SH-SY5Y (cell line): Measurements from ENCODE around the gene TRMT2A.

Experiments used
- GATA2 ChIP-seq: IDR thresholded peaks from 2 replicates; pipeline ENCODE4 v1.6.1; 2011; ENCODE audit warnings: mild to moderate bottlenecking, low read depth, low read length
- GATA3 ChIP-seq: IDR thresholded peaks from 2 replicates; pipeline ENCODE4 v1.6.1; 2011; ENCODE audit warnings: low read depth, mild to moderate bottlenecking, low read length, moderate library complexity

TRMT2A gene

DNA sequence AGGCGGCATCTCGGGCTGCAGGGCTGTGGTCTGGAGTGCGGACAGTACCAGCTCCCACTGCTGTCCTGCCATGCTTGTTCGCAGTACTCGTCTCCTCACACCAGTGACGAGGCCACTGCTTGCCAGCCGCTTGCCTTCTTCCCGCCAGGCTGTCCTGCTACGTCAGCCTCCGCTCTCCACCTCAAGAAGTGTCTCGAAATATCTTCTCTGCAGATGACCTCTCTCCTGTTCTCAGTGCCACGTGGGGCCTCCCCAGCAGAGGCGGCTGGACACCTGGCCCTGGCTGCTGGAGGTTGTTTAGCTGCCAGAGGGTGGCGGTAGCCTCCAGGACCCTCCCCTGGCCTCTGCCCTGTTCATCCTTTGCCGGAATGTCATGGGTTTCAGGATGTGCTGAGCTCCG is 36.9 kb upstream of the TRMT2A start:
- no peak for TF ChIP-seq GATA2
- TF ChIP-seq GATA3: no peak

DNA sequence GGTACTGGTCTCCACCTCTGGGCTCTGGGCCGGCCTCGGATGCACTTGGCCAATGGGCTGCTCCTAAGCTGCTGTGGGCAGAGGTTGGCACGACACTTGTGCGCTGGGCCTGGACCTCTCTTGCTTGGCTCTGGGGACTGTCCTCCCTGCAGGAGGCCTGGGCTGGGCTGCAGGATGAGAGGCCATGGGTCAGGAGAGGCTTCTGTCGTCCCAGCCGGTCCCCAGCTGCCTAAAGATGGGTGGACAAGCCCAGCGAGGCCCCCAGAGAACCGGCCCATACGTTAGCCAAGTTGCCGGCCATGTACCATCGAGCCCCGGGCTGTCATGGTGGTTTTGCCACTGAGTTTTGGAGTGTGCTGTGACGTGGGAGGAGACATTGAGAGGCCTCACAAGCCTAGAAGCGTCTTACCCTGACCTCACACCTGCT is 35.5 kb upstream of the TRMT2A start:
- no peak for TF ChIP-seq GATA3
- TF ChIP-seq GATA2: no peak

DNA sequence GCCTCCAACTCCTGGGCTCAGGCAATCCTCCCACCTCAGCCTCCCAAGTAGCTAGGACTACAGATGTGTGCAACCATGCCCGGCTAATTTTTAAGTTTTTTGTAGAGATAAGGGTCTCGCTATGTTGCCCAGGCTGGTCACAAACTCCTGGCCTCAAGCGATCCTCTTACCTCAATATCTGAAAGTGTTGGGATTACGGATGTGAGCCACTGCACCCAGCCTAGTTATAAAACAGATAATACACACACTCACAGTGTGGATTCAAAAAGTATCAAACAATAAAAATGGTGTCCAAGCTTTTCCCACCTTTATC is 34.2 kb upstream of the TRMT2A start:
- TF ChIP-seq GATA2 (no peak), GATA3 (no peak)

DNA sequence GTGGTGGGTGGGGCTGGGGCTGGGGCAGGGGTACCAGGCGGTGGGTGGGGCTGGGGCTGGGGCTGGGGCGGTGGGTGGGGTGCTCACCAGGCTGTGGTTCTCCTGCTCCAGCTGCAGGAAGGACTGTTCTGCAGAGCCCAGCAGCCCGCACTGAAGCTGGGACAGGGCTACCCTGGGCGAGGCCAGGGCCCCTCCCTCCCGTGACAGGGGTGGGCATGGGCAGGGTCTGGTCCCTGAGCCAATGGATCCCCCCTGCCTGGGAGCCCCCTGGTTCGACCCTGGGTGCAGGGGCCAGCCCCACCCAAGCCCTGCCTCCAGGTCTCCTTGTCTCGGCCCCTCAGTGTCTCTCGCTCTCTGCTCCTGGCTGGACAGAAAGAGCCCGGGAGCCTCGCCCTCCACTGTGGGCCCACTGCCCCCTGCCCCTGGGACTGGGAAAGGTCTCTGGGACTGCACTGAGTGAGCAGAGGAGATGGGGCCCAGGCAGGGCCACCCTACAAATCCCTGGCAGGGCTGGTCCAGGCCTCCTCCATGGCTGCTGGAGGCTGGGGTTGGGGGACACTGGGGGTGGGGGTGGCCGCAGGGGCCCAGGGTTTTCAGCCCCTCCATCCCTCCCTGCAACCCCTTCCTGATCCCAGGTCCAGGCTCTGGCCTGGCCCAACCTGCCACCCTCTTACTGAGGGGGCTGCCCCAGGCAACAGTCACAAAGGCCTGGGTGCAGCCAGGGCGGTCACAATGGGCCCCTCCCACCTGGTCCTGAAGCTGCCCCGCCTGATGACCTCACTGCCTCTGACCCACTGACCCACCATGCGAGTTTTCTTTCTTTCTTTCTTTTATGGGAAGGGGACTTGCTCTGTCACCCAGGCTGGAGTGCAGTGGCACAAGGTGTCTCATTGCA is 33.6 kb upstream of the TRMT2A start, which contains the start of gene CCDC188:
TSS of gene CCDC188 (minus strand) at position 675 of the 895 bp plus-strand sequence. CDS start at position 606, 69 bp downstream.
- no peak for TF ChIP-seq GATA2
- no peak for TF ChIP-seq GATA3

DNA sequence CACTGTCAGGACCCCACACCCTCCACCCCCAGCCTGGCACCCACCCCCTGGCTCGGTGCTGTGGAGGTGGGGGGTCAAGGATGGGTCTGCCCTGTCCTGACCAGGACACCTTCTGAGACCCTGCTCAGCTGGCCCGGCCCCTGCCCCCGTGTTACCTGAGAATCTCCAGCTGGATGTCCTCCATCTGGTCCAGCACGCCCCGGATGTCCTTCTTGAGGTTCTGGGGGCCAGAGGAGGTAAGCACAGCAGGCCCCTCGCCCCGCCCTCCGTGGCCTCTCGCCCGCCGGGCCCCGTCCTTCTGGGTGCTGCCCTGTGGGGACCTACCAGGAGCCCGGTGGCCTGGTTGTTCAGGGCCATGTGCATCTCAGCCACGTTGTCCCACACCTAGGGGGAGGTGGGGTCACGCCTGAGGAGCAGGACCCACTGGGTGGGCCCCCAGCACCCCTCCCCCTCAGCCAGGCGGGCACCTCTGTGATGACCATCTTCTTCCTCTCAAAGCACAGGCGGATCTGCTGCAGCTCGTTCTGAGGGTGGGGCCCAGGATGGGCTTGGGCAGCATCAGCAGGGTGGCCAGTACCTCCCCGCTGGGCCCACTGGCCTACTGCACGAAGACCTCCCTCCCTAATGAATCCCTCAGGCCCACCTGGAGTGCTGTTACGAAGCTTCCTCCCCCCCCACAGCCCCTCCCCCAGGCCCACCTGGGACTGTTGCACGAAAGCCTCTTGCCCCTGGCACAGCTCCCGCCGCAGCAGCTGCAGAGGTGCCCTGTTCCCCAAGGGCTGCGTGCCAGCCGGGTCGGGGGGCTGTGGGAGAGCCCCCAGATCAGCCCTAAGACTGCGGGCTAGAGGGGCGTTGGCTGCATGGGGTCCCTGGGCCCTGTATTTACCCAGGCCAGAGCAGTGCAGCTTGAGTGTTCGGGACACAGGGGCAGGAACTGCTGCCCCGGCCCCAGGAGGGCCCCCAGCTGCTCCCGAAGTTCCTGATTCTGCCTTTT is 32.5 kb upstream of the TRMT2A start:
- TF ChIP-seq GATA3 (no peak), GATA2 (no peak)

DNA sequence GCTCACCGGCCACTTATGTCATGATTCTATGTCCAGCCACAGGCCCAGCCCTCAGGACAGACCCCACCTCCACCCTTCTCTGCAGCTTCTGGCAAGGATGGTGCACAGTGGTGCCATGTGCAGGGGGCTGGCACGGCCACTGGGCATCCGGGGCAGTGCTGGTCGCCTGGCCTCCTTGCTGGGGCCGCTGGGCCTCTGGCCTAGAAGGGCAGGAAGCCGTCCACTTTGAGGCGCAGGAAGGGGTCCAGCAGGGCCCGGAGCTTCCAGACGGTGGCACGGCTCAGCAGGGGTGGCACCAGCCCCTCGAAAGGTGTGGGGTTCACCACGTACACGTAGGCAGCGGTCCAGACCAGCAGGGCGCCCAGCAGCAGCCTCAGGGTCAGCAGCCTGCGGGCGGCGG is 31.4 kb upstream of the TRMT2A start:
- TF ChIP-seq GATA2 (no peak), GATA3 (no peak)

DNA sequence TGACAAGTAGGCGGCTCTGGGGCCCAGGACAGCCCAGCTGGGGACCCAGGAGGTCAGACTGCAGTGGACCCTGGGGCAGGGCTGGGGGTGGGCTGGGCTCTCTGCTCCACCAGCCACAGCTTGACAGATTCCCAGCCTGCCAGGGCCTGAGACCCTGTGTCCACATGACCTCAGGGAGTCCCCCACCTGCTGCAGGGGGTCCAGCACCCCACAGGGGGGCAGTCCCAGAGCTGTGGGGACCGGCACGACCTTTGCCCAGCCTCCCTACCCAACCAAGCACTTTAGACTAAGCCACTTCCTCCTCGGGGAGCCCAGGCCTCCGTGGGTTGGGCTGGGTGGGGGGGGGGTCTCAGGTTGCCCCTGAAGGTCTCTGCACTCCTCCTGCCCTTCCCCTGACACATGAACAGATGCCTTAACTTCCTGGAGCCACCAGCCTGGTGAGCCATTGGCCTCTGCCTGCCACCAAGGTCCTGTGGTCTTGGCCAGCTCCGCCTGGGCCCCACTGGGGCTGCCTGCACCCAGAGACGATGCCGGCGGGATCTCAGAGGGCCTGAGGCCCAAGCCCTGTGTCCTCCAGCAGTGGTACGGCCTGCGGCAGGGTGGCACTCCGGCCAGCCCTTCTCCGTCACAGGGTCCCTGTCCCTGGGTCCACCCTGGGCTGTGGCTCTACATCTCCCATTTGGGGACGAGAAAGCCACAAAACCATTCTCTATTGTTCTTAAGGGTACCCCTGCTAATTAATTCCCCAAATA is 30.4 kb upstream of the TRMT2A start:
- TF ChIP-seq GATA3 (no peak), GATA2 (no peak)

DNA sequence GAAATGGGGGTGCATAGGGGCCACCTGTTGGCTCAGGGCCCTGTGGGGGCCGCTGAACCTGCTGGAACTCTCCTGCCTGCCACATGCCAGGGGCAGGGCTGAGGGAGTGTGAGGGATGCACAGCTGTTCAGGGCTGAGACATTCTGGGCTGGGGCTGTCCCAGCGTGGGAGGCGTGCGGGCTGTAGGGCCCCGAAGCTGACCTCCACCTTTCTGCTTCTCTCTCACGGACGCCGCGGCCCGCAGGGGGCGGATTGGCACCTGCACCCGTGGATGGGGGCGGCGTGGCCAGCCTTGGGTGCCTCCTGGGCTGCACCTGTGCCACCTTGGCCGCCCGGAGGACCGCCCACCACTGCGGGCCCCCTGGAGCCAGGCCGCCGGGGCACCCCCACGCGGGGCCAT is 29.8 kb upstream of the TRMT2A start:
- TF ChIP-seq GATA2 (no peak), GATA3 (no peak)

DNA sequence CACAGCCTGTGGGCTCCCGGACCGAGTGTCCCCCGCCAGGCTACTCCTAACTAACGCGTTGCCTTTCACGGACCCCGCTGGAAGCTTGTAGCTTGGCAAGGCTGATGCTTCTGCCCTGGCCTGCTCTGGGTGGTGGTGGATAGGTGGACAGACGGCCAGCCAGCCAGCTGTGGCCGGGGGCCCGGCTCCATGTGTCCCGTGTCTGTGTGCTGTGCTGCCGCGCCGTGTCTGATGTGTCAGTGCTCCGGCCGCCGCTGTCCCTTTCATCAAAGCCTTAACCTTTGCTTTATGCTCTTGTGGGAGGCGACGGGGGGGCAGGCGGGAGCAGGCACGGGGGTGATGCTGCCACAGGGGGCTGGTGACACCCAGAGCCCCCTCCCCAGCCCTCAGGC is 28.8 kb upstream of the TRMT2A start:
- TF ChIP-seq GATA3 (no peak), GATA2 (no peak)

DNA sequence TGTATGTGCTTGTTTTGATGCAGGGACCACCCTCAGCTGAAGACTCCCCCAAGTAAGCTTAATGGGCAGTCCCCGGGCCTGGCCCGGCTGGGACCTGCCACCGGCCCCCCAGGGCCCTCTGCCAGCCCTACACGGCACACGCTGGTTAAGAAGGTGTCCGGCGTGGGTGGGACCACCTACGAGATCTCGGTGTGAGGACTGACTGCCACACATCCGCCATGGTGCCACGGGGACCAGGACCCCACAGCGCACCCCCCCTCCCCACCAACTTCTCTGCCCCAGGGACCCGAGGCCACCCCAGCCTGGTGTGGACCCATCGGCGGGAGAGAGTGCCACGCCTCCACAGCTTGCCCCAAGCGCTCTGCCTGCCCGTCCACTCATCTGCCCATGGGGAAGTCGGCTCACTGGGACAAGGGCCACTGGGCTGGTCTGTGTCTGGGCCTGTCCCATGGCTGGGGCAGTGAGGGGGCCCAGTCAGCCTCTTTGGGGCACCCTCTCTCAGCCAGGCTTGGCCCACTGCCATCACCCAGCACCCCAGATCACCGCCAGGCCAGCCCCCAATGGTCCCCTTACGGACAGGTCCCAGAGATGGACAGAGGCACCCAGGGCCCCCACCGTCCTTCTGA is 28.3 kb upstream of the TRMT2A start:
- TF ChIP-seq GATA2: no peak
- no peak for TF ChIP-seq GATA3

DNA sequence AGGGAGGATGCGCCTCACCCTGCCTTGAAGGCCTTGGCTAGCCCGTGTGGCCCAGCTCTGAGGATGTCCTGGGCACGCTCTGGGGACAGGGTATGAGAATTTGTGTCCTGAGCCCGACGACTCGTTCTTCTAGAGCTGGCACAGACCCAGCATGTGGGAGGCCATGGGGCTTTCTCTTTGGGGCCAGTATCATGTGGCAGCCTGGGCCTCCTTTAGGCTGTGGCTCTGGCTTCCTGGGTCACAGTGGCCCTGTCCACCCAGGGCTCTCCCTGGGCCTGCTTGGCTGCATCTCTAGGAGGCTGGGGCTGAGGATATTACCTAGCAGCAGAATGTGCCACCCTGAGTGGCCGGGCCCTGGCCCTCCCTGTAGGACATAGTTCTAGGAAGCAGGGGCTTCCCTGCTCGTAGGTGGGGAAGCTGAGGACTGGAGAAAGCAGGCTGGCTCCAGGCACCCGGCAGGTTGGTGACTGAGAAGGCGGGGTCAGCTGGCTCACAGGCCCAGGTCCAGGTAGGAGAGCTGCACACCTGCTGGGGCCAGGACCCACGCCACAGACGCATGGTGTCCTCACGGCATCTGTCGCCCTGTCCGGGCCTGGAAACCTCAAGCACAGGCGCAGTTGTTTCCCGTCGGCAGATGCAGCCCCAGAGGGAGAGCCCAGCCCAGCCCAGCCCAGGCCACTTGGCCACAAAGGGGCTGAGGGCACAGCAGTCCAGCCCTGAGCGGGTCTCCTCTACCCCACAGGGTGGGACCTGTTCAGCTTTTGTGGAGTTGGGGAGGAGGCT is 27.0 kb upstream of the TRMT2A start:
- no peak for TF ChIP-seq GATA2
- TF ChIP-seq GATA3: no peak

DNA sequence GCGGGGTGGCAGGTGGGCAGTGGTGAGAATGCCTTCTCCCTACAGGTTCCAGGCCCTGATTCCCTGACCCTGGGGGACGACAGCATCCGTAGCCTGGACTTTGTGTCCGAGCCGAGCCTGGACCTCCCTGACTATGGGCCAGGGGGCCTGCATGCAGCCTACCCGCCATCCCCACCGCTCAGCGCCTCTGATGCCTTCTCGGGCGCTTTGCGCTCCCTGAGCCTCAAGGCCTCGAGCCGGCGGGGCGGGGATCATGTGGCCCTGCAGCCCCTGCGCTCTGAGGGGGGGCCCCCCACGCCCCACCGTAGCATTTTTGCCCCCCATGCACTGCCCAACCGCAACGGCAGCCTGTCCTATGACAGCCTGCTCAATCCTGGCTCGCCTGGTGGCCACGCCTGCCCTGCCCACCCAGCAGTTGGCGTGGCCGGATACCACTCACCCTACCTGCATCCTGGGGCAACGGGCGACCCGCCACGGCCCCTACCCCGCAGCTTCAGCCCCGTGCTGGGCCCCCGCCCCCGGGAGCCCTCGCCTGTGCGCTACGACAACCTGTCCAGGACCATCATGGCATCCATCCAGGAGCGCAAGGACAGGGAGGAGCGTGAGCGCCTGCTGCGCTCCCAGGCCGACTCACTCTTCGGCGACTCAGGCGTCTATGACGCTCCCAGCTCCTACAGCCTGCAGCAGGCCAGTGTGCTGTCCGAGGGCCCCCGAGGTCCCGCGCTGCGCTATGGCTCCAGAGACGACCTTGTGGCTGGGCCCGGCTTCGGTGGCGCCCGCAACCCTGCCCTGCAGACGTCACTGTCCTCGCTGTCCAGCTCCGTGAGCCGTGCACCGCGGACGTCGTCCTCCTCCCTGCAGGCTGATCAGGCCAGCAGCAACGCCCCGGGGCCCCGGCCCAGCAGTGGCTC is 25.9 kb upstream of the TRMT2A start:
- no peak for TF ChIP-seq GATA2
- no peak for TF ChIP-seq GATA3
